Pericardium fibroblast (primary cell): ENCODE data around the gene FCMR. TPM values are rescaled to one million over a fixed set of nuclear protein-coding genes. Genes with fewer than 3 reads are reported as not detected.

ENCODE experiments used
- total RNA-seq: library from RNA; depleted of rRNA; stranded (reverse); fragments of >200 nt; gene quantifications from 2 replicates; pipeline ENCODE4 v1.2.3, GENCODE V29; 2015

FCMR gene, protein sequence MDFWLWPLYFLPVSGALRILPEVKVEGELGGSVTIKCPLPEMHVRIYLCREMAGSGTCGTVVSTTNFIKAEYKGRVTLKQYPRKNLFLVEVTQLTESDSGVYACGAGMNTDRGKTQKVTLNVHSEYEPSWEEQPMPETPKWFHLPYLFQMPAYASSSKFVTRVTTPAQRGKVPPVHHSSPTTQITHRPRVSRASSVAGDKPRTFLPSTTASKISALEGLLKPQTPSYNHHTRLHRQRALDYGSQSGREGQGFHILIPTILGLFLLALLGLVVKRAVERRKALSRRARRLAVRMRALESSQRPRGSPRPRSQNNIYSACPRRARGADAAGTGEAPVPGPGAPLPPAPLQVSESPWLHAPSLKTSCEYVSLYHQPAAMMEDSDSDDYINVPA
- 0.35 TPM in 1 of 2 replicates, not detected in the other for total RNA-seq

DNA sequence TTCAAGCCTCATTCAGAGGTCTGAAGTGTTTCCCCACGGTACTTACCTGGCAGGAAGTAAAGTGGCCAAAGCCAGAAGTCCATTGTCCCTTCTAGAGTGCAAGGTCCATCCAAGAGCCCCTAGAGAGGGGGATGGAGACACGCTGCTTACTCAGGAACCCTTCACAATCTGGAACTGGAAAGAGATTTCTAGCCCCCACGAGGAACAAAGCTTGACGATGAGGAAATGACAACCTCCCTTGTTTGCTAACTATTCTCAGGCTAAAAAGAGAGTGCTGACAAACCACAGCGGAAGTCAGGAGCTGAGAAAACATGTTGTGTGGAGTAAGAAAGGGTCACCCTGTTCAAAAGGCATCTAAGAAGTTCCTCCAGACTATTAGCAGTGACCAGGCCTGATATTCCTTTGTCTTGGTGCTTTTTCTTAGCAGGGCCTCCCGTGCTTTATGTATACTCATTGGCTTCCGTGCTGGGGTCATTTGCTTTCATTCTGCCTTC lies at the start of gene FCMR:
TSS of gene FCMR (minus strand) at position 170 of the 494 bp plus-strand sequence. CDS start at position 83, 87 bp downstream.

DNA sequence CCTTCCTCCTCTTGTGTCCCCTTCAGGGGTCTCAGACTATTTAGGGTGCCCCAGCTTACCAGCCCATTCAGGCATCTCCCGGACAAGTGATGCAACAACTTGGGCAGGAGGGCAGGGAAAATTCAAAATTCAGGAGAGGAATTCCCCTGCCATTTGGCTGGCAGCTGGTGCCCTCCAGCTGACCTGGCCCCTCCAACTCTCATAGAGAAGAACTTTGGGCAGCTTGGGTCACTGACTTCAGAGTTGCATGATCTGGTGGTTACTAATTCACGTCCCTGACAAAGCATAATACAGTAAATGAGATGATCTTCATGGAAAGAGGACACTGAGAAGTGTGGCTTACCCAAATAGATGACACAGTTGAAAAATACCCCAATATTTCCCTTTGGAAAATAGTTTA lies 48.7 kb upstream of the FCMR start, which contains the start of gene FCAMR:
TSS of gene FCAMR (minus strand) at position 15 of the 400 bp plus-strand sequence. CDS start 335 bp downstream, outside the sequence.

DNA sequence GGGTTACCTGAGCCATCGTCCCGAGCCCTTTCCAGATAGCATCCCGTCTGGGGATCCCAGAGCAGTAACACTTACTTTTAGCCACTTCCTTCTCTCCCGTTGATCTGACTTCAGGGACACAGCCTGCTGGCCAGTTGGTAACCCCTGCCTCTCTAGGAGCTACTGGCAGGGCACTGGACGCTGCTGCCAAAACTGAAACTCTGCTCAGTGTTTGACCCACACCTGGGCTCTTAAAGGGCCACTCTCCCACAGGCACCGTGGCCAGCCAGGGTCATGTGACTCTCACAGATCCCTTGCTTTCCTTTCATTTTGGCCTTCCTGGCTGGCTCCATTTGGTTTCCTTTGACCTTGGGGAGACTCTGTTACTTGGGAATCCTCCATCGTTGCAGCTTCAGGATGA lies 24.5 kb upstream of the FCMR start, which contains the start of gene PIGR:
TSS of gene PIGR (minus strand) at position 206 of the 400 bp plus-strand sequence. CDS start 5,935 bp downstream, outside the sequence.

DNA sequence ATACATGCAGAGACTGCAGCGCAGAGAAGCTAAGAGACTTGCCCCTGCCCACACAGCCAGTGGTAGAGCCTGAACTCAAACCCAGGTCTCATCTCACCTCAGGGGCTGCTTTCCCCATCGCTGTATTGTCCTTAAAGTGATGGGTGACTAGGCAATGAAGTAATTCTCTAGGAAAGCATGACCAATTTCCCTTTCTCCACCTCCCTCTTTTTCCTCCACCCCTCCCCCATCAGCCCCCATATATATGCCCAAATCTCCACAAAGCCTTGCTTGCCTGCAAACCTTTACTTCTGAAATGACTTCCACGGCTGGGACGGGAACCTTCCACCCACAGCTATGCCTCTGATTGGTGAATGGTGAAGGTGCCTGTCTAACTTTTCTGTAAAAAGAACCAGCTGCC lies 24.6 kb downstream of the FCMR start, which contains the start of gene IL24:
TSS of gene IL24 (plus strand) at position 269 of the 400 bp plus-strand sequence. CDS start 390 bp downstream, outside the sequence.

DNA sequence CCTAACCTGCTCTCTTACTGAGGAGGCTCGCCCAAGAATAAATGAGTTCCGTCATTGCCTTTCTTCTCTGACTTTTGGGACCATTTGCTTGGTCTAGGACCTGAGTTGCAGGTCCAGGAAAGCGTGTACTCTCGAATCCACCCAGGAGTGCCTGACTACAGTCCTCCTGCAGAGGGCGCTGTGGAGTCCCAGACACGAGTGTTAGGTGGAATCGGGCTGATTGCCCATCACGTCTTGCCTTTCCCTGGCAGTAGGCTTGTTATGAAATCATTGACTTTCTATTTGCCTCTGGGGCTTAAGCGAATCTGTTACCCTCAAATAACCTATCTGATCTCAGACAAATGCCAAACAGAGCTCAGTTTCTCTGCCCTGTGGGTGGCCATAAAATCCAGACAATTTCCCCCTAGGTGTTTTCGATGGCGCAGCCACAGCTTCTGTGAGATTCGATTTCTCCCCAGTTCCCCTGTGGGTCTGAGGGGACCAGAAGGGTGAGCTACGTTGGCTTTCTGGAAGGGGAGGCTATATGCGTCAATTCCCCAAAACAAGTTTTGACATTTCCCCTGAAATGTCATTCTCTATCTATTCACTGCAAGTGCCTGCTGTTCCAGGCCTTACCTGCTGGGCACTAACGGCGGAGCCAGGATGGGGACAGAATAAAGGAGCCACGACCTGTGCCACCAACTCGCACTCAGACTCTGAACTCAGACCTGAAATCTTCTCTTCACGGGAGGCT lies 56.6 kb downstream of the FCMR start, which contains the start of gene IL20:
TSS of gene IL20 (plus strand) at position 685 of the 733 bp plus-strand sequence. CDS start 230 bp downstream, outside the sequence.

Other genes starting within 250 kb of the FCMR start
- gene MAPKAPK2, start 237.0 kb downstream of the FCMR start, total RNA-seq = 43.2 and 43.6 TPM in 2 replicates
- not detected in 2 replicates for gene IL19, start 151.2 kb downstream of the FCMR start, total RNA-seq
- gene IL10, start 149.4 kb downstream of the FCMR start, total RNA-seq = not detected in 2 replicates
- not detected in 2 replicates for gene IL20, start 56.3 kb downstream of the FCMR start, total RNA-seq
- not detected in 2 replicates for gene IL24, start 24.5 kb downstream of the FCMR start, total RNA-seq
- gene PIGR, start 24.5 kb upstream of the FCMR start, total RNA-seq = not detected in 2 replicates
- gene FCAMR, start 48.5 kb upstream of the FCMR start, total RNA-seq = not detected in 2 replicates
- gene C1orf116, start 110.8 kb upstream of the FCMR start, total RNA-seq = not detected in 2 replicates
- 2.7 and 4.3 TPM in 2 replicates for gene YOD1, start 129.3 kb upstream of the FCMR start, total RNA-seq
- gene PFKFB2, start 131.3 kb upstream of the FCMR start, total RNA-seq = 4.0 and 6.0 TPM in 2 replicates
- not detected in 2 replicates for gene C4BPB, start 166.9 kb upstream of the FCMR start, total RNA-seq
- gene C4BPA, start 182.3 kb upstream of the FCMR start, total RNA-seq = not detected in 2 replicates